Vagina (tissue), 2 donors: ENCODE results near the gene RIT2. TPM values are rescaled to one million over a fixed set of nuclear protein-coding genes. Genes with fewer than 3 reads are reported as not detected.

Source experiments
- DNase-seq, 2 donors: peaks; one replicate each; pipeline ENCODE4 v3.0.0-alpha.2; 2017; ENCODE audit errors: extremely low spot score in 2 of 2
- H3K27ac ChIP-seq: fragments of 200-600 bp; sonication (generic); one replicate; pipeline ENCODE4 v1.5.1; 2019
- H3K27me3 ChIP-seq: fragments of 200-600 bp; sonication (generic); one replicate; pipeline ENCODE4 v1.5.1; 2019
- H3K36me3 ChIP-seq, 2 donors: fragments of 200-600 bp; sonication (generic); one replicate each; pipeline ENCODE4 v1.5.1; 2017 to 2019
- H3K4me1 ChIP-seq: fragments of 200-600 bp; sonication (generic); one replicate; pipeline ENCODE4 v1.5.1; 2019
- H3K4me3 ChIP-seq, 2 donors: fragments of 200-600 bp; sonication (generic); 1 replicate in 1 of 2; 2 replicates in 1 of 2; pipeline ENCODE4 v1.5.1; 2016 to 2019
- H3K9me3 ChIP-seq: fragments of 200-600 bp; sonication (generic); one replicate; pipeline ENCODE4 v1.5.1; 2019
- POLR2A ChIP-seq, 2 donors: fragments of 450-650 bp; IDR thresholded peaks; one replicate each; pipeline ENCODE4 v1.6.1; 2017; ENCODE audit warnings: antibody characterized with exemption in 2 of 2, mild to moderate bottlenecking in 2 of 2, moderate library complexity in 2 of 2
- POLR2AphosphoS5 ChIP-seq, 2 donors: sonication (generic); formaldehyde crosslinking; IDR thresholded peaks; one replicate each; pipeline ENCODE4 v1.9.0; 2017; ENCODE audit warnings: antibody characterized with exemption in 2 of 2, mild to moderate bottlenecking in 2 of 2, low read depth in 1 of 2; ENCODE audit not compliant: insufficient read depth in 1 of 2
- intact Hi-C: fragments of 100-400 bp; cut with DNase I; formaldehyde crosslinking; loops from one replicate; pipeline ENCODE4 v1.15.1; 2023
- total RNA-seq: library from RNA; depleted of rRNA; stranded (reverse); fragments of >200 nt; gene quantifications from one replicate; pipeline ENCODE4 v1.2.3, GENCODE V29; 2016
- TF ChIP-seq, protein P1 (sequence below), 3 experiments: fragments of 450-650 bp in 2 of 3; fragments of 200-600 bp in 1 of 3; sonication (generic) in 1 of 3; IDR thresholded peaks; one replicate each; pipeline ENCODE4 v1.5.1; 2017 to 2019; ENCODE audit warnings: antibody characterized with exemption in 3 of 3, mild to moderate bottlenecking in 2 of 3, moderate library complexity in 2 of 3

RIT2 gene
- total RNA-seq, 1 donor from 2014 or later: not detected

DNA sequence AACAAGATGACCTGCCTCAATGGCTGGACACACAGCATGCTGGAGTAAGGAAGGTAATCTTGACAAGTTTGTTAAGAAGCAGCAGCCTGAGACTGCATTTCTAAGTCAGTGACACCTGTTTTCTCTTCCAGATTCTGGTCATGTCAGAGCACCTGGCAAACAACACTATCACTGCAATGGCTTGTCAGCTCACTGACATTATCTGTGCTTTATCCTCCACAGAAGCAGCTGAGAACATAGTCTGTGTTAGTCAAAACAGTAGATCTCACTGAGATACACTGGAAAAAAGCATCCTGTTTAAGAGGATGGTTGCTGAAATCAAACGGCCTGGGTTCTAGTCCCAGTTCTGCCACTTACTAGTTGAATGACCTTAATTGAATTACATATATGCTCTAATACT is 355.2 kb downstream of the RIT2 start:
- intact Hi-C loops: no loop called here
- no peak overlapping the region for H3K27ac ChIP-seq
- TF ChIP-seq POLR2A (IDR thresholded peaks at IDR 0.05) (no peak), POLR2AphosphoS5 (IDR thresholded peaks at IDR 0.05; ENCODE audit: insufficient read depth in 1 of 2, low read depth in 1 of 2) (no peak)
- TF ChIP-seq, protein P1, sequence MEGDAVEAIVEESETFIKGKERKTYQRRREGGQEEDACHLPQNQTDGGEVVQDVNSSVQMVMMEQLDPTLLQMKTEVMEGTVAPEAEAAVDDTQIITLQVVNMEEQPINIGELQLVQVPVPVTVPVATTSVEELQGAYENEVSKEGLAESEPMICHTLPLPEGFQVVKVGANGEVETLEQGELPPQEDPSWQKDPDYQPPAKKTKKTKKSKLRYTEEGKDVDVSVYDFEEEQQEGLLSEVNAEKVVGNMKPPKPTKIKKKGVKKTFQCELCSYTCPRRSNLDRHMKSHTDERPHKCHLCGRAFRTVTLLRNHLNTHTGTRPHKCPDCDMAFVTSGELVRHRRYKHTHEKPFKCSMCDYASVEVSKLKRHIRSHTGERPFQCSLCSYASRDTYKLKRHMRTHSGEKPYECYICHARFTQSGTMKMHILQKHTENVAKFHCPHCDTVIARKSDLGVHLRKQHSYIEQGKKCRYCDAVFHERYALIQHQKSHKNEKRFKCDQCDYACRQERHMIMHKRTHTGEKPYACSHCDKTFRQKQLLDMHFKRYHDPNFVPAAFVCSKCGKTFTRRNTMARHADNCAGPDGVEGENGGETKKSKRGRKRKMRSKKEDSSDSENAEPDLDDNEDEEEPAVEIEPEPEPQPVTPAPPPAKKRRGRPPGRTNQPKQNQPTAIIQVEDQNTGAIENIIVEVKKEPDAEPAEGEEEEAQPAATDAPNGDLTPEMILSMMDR (IDR thresholded peaks at IDR 0.05): no peak
- DNase-seq: no peak
- H3K4me3 ChIP-seq: no peak overlapping the region
- no peaks in the 10 kb centered on the region for H3K9me3 ChIP-seq
- no peaks in the 10 kb centered on the region for H3K27me3 ChIP-seq
- H3K4me1 ChIP-seq: no peaks in the 10 kb centered on the region
- no peaks in the 10 kb centered on the region for H3K36me3 ChIP-seq

DNA sequence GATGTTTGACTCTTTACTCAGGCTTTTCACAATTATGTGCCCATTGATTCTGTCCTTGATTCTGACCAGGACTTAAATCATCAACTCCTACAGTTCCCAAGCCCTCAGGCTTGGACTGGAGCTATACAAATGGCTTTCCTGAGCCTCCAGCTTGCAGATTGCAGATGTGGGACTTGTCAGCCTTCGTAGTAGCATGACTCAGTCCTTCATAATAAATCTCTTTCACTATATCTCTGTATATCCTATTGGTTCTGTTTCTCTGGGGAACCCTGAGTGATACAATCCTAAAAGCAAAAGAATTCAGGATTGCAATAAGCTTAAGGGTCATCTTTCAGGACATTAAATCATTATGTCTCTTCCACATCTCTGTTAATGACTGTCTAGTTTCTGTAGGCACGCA is 356.6 kb downstream of the RIT2 start:
- H3K27me3 ChIP-seq: no peaks in the 10 kb centered on the region
- no peaks in the 10 kb centered on the region for H3K4me1 ChIP-seq
- intact Hi-C loops: no loop called here
- TF ChIP-seq POLR2A (IDR thresholded peaks at IDR 0.05): no peak
- TF ChIP-seq, protein P1 (IDR thresholded peaks at IDR 0.05): no peak
- H3K9me3 ChIP-seq: no peaks in the 10 kb centered on the region
- no peak overlapping the region for H3K4me3 ChIP-seq
- H3K36me3 ChIP-seq: no peaks in the 10 kb centered on the region
- no peak for DNase-seq
- no peak overlapping the region for H3K27ac ChIP-seq

DNA sequence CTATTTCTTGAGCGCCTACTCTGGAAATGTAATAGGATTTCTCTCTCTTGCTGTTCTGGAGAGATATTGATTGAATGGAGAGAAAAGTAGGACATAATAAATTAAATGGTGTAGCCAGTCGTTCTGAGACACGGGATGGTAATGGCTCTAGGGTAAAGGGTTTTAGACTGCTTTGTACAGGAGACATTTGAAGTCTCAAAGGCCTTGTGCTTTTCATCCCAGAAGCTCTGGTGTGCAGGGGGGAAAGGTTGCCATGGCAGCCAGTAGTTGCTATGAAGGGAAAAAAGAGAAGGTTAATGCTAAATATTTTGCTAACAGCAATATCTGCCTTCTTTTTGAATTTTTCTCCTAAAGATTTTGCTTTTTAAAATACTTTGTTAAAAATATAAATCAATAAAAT is 359.3 kb downstream of the RIT2 start:
- intact Hi-C loops: no loop called here
- Histone ChIP-seq H3K36me3 (no peaks in the 10 kb centered on the region), H3K9me3 (no peaks in the 10 kb centered on the region), H3K4me3 (no peak overlapping the region), H3K27me3 (no peaks in the 10 kb centered on the region), H3K4me1 (no peaks in the 10 kb centered on the region), H3K27ac (no peak overlapping the region)
- no peak for DNase-seq
- no peak for TF ChIP-seq POLR2AphosphoS5 (IDR thresholded peaks at IDR 0.05; ENCODE audit: insufficient read depth in 1 of 2, low read depth in 1 of 2)
- TF ChIP-seq, protein P1 (IDR thresholded peaks at IDR 0.05): no peak
- TF ChIP-seq POLR2A (IDR thresholded peaks at IDR 0.05): no peak

DNA sequence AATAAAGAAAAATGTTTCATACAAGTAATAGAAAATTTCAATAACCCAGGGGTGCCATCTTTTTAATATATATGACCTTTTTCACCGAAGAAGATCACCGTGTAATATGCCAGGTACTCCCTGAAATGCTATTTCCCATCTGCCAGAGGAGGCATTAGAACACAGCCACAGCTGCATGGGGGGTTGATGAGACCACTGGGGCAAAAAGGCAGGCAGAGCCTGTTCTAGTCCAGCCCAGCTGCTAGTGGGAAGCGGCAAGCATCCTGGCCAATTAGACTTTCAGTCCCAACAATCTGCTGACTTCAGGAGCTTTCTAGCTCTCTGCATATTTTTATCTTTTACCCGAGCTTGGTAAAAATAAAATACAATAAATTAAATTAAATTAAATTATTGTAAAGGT is 362.6 kb downstream of the RIT2 start:
- Histone ChIP-seq H3K27ac (no peak overlapping the region), H3K4me1 (no peaks in the 10 kb centered on the region), H3K4me3 (no peak overlapping the region), H3K36me3 (no peaks in the 10 kb centered on the region), H3K9me3 (no peaks in the 10 kb centered on the region), H3K27me3 (no peaks in the 10 kb centered on the region)
- TF ChIP-seq, protein P1 (IDR thresholded peaks at IDR 0.05): no peak
- TF ChIP-seq POLR2A (IDR thresholded peaks at IDR 0.05) (no peak), POLR2AphosphoS5 (IDR thresholded peaks at IDR 0.05; ENCODE audit: insufficient read depth in 1 of 2, low read depth in 1 of 2) (no peak)
- intact Hi-C loops: no loop called here
- DNase-seq: no peak

DNA sequence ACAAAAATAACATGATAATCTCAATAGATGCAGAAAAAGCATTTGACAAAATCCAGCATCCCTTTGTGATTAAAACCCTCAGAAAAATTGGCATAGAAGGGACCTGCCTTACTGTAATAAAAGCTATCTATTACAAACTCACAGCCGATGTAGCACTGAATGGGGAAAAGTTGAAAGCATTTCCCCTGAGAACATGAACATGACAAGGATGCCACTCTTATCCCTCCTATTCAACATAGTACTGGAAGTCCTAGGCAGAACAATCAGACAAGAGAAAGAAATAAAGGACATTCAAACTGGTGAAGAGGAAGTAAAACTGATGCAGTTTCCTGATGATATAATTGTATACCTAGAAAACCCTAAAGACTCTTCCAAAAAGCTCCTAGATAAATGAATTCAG is 368.7 kb downstream of the RIT2 start:
- no peak for DNase-seq

More for the DNA sequence above, 368.7 kb downstream of the RIT2 start:
- no peaks in the 10 kb centered on the region for H3K4me1 ChIP-seq
- no peak overlapping the region for H3K27ac ChIP-seq
- H3K27me3 ChIP-seq: no peaks in the 10 kb centered on the region
- H3K9me3 ChIP-seq: no peaks in the 10 kb centered on the region
- no peak overlapping the region for H3K4me3 ChIP-seq
- intact Hi-C loops: no loop called here
- no peaks in the 10 kb centered on the region for H3K36me3 ChIP-seq
- no peak for TF ChIP-seq POLR2A (IDR thresholded peaks at IDR 0.05)
- TF ChIP-seq POLR2AphosphoS5 (IDR thresholded peaks at IDR 0.05; ENCODE audit: insufficient read depth in 1 of 2, low read depth in 1 of 2): no peak
- TF ChIP-seq, protein P1 (IDR thresholded peaks at IDR 0.05): no peak
